MV-4-11 (cell line): ENCODE results near the gene TBC1D2B.

Experiments used
- DNase-seq: peaks from one replicate; lab custom pipeline; 2025; lab: John Stamatoyannopoulos, UW

The TBC1D2B gene

DNA sequence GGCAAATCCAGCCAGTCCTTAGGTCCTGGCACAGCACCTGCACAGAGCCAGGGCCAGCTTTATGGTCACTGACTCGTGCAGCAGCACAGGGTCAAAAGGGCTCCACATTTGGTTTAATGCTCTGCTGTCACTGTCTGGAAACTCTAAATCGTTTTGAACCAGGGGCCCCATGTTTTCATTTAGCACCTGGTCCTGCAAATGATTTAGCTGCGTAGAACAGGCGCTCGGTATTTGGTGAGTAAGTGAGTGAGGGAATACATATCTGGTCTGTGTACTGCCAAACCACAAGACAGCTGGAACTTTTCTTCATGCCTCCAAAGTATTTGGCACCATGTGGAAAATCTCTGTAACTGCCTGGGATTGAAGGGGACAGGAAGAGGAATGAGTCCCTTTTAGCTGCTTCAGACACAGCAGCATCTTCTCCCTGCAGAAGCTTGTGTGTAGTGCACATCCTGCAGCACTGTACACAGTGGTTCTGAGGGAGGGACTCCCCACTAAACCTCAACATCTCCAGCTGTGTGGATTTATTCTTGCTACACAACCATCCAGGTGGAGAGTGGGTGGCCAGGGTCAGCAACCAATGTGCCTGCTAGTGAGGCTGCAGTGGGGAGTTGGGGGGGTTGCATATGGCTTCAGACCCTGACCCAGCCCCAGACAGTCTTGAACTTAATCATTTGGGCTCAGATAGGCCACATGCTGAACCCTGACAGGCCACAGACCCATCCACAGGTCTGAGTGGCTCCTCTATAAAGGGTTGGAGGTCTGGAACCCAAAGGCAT, 15.9 kb upstream of the TBC1D2B start:
- DNase-seq = no peak

DNA sequence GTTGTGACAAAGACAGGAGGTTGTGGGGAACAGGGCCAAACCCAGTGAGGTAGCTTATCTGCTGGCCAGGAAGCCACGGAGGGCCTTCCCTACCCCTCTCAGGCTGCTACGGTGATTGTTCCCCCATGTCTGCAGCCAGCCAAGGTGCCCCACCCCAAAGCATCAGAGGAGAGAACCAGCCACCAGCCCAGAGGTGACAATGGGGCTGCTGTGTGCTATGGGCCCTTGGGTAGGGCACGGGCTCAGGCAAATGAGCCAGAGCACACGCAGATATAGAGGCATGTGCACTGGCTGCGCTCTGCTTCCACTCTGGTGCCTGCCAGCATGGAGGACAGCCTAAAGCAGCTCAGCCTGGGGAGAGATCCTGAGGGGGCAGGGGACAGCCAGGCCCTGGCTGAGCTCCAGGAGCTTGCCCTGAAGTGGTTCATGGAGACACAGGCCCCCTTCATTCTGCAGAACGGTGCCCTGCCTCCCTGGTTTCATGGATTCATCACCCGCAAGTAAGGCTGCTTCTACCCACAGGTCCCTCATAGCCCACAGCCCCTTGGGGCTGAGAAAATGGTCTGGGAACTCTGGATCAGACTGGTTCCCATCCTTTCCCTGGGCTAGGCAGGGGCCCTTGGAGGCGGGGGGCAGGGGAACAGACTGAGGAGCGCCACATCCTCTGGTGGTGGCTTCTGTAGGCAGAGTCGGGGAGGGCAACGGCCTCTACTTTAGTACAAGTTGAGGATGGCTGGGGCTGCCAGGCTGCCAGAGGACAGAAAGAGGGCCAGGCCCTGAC, 14.9 kb upstream of the TBC1D2B start, which contains the start of gene SH2D7:
Gene SH2D7 (plus strand): TSS at position 301 of the 781 bp plus-strand sequence. CDS start 24 bp downstream, at position 325.
- DNase-seq = no peak

DNA sequence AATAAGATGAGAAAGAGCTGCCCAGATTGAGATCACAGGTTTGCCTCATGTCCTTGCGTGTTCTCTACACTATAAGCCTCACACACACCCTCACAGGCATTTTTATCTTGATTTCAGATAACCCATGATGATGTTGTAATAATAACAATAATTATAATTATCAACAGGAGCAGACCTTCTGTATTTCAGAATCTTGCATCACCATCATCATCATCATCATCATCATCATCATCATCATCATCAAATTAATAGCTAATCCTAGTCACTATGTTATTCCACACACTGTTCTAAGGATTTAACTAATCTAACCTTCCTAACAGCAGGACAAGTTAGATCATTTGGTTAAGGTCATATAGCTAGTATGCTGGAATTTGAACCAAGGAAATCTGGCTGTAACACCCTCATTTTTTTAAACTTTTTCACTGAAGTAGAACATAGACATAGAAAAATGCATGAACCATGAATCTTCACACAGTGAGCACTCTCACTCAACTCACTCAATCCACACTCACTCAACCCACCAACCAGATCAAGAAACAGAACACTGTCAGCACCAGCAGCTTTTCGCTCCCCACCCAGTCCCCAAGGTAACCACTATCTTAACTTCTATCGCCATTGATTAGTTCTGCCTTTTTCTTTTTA, 13.0 kb upstream of the TBC1D2B start:
- DNase-seq = no peak

DNA sequence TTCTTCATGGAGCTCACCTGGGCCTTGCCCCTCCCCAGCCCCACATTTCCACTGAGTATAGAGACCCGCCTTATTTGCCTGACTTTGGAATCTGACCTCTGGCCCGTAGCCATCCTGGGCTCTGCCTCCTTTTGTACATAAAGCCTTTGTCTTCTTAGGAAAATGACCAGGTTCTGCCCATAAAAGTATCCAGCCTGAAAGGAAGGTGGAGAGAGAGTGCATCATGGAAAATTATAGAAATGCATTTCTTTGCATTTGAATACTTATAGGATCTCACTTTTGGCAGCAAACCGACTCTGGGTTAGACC, 11.2 kb upstream of the TBC1D2B start:
- no peak for DNase-seq

DNA sequence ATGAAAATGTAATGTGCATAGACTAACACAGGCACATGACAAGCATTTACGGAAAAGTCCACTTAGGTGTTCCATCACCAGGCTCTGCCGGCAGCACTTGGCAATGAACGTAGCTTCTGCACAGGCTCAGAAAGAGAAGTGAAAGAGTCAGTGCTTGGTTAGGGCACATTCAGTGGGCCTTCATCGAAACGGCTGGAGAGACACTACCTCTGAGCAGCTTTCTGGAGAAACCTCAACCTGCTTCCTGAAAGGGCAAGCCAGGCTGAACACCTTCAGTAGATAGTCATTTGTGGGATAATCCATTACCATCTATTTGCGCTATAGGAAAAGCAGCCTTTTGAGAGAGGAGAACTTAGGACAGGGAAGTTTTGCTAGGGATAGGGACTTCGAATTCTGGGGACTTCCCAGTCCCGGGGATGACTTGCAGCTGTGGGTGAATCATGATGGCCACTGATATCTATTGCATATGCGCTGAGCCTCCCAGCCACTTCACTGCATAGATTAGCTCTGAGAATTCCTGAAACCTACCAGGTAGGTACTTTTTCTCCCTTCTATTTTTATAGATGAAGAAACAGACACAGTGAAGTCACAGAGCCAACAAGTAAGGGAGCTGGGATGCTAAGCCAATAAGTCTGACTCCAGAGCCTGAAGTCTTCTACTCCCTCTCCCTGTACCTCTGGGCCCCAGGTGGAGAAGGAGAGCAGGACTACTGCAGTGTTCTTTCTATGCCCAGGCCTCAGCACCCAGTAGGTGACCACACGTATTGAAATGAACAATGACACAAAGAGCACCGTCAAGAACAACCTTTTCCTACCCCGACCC, 10.7 kb upstream of the TBC1D2B start:
- peak; percentile 76 for DNase-seq

DNA sequence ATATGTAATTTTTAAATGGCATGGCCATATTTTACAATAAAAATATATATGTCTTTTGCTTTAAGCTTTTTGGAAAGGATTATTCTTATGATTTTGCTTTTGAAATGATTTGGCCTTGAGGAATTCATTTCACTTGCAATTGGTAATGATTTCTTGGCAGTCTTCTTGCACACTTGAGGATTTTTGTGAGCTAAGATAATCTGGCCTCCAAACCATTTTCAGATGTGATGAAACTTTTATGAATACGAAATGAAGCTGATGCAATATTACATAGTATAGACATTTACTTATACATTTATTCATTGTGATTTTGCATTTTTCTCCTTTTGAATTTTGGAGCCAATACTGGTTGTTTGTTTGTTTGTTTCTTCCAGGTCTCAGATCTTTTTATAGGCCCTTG, 8.4 kb upstream of the TBC1D2B start:
- peak; percentile 13 for DNase-seq

DNA sequence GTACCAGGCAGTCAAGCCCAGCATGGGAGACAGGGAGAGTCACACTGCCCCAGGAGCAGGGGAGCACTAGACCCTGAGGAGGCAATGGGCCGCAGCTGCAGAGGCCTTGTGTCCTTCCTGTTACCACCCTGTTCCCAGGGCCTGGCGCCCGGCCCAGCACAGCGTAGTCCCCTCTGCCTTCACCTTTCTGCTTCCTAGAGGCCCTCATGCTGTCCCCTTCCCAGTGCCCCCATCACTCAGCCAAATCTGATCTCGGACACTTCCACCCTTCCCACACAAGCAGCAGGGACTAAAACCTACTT, 6.9 kb upstream of the TBC1D2B start:
- DNase-seq = no peak

DNA sequence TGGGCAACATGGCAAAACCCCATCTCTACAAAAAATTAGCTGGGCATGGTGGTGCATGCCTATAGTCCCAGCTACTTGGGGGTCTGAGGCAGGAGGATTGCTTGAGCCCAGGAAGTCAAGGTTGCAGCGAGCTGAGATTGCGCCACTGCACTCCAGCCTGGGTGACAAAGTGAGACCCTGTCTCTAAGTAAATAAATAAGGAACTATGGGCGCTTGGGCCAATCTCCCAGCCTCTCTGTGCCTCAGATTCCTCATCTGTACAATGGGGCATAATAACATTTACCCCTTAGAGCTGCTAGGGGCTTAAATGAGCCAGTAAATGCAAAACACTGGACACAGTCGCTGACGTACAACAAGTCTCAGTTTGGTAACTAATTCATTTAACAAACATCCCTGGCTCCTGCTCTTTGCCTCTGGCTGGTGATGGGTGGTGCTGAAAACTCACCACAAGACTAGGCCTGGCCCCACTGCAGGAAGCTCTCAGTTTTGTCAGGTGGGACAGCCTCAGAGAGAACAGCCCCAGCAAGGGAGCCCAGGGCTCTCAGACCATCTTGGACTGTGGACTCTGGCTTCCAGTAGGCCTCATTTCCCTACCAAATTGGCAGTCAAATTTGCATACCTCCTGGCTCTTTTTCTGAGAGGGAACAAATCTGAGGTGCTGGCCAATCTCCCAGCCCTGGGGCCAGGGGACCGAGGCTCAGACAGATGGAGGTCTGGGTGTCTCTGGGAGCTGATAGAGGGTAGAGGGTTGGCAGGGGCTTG, 6.4 kb upstream of the TBC1D2B start:
- no peak for DNase-seq

DNA sequence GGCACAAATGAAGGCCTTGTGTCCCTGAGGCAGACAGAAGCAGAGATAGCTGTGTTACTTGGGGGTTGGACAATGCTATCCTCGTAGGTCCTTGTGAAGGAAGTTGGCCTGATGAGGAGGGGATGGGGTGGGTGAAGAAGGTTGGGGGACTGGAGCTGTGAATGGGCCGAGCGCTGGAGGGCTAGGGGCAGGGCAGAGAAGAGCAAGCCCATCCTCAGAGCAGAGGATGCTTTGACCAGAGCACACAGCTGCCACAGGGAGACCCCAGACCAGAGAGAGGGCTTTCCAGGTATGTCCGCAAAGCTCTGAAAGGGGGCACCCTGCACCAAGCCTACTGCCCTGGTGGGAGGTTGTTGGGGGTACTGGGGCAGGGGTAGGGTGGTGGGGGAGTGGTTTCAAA, 5.7 kb upstream of the TBC1D2B start:
- DNase-seq = no peak

DNA sequence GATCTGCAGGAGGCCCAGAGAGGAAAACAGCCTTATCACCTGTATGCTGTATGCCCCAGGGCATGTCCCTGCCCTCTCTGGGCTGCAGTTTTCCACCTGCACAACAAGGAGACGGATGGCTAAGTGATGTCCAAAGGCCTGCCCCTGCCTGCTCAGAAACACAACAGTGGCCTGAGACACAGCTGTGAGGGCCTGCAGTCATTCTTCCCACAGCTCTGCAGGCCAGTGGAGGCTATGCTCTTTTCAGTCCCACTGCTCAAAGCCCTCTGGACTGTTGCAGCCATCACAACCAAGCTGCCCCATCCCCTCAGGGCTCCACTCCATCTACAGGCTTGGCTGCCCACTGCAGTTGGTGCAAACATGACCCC, 5.2 kb upstream of the TBC1D2B start:
- no peak for DNase-seq

DNA sequence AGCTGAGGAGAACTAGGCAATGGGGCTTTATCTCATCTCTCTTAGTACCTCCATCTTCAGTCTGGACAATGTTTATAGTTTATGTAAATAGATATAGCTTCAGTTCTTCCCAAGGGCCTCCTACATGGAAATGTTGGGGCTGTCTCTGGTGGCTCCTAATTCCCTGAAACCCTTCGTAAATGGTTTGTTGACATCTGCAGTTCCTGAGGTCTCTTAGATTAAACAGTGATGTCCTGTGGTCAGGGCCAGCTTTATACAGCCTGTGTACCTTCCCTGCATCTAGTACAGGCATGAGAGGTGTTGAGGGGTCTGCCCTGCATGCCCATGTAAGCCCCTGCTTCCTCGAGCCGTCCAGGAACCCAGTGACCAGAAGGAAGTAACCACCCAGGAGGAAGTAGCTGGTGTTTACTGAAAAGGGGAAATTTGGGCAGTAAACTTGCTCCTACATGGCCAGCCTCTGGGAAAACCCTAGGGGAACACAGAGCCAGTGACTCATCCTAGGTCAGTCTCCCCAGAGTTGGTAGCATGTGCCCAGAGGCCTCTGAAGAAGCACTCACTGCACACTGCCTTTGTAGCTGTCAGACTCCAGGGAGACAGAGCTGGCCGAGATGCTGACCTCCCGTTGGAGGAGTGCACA, 4.7 kb upstream of the TBC1D2B start:
- DNase-seq = peak; percentile 57

DNA sequence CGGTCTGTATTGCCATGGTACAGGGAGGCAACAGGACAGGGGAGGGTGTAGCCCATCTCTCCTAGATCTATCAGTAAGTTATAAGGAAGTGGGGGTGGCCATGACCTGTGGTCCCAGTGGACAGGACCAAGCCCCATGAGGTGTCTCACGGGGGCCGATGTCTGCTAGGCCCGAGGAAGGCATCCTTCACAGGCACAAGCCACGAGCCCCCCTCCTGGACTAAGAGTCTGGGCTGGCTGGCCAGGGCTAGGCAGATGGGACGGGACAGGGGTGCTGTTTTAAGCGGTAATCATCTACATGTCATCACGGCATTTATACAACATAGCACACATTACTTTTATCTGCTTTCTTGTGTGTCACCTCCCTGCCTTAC, 2.6 kb upstream of the TBC1D2B start:
- no peak for DNase-seq

DNA sequence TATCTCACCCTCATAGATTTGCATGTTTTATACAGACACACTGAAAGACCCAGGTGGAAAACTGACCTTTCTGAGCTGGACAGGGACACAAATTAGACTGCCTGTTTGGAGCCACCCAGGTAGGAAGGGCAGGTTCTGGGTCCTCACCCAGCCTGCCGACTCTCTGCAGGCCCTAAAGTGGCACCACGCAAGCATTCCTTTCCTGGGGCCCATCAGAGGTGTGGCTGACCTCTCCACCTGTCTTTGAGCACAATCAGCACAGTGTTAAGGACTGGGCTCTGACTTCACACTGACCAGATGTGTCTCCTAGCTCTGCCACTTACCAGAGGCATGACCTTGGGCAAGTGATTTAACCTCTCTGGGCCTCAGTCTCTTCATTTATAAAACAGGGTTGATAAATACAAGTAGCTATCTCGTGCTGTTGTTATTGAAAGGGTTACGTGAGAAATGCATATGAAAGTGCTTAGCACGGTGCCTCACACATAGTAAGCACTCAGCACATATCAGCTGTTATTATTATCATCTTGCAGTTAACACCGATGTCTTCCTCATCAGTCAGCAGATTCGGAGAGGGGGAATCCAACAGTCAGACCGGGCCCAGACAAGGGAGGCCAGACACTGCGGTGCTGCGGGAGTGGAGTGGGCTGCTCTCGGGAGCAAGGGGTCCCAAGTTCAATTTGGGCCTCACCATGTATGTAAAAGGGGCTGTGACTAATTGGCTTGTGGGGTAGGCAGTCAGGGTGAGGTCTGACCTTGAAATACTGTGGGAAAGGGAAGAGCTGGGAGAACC, 2.0 kb upstream of the TBC1D2B start:
- no peak for DNase-seq

DNA sequence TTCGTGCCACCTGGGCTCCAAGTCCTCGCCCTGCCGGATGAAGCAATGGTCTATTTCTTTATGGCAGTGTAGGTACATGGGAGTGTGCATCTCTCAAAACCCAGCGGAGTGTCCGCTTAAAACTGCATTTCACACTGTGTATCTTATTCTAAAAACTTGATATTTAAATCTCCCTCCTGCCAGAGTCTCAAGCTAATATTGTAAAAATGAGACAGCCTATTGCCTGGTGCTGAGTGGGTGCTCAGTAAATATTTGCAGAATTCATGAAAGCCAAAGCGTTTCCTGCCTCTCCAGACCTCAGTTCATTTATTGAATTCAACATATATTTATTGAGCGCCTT, 330 bp upstream of the TBC1D2B start:
- DNase-seq = no peak

DNA sequence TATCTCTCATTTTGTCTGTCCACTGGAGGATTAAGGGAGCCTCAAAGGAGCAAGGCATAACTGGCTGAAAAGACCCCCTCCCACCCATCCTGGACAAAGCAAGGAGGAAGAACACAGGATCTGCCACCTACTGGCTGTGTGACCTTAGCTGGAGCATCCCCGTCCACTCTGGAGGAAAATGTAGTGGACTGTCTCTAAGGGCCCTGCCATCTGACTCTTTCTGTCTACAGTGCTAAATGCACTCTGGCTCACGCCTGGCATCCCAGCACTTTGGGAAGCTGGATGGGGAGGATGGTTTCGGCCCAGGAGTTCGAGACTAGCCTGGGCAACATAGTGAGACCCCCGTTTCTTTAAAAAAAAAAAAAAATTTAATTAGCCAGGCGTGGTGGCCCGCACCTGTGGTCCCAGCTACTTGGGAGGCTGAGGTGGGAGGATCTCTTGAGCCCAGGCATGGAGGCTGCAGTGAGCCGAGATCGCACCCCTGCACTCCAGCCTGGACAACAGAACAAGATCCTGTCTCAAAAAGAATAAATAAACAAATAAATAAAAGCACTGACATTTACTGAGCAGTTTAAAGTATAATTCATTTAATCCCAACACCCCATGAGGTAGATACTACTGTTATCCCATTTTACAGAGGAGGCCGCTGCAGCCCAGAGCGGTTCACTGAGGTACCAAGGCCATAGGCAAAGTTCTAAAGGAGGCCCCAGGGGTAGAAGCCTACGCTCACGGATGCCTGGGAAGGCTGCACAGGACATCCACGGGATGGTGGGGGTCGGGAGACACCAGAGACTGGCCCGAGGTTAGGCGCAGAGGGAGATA, 1.1 kb downstream of the TBC1D2B start:
- DNase-seq = no peak

DNA sequence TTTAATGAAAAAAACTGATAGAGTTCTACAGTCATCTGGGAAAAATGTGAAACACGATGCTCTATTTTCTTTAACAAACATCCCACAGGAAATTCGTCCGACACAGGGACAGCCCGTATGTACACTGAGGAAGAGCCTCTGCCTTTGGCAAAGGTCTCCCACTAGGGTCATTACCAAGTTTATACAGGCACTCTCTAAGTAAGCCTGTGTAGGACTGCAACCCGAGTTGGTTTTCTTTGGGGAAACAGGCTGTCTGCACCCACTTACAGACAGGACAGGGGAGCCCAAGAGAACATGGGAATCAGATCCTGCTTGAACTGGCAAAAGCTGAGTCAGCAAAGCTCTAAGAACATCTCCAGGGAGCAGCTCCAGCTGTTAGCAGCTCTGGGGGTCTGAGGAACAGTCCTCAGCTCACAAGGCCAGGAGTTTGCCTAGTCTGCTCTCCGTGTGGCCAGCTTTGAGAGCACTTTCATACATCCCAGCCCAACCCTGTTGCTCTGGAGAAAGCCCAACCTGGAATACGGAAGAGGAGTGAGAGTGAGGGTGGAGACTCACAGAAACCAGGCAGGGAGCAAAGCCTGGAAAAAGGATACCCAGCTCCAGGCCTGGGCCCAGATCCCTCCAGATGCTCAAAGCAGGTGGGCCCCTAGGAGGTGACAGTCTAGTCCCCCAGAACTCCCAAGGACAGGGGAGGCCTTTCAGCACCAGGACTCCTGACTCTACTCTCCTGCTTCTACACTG, 1.9 kb downstream of the TBC1D2B start:
- DNase-seq = no peak

DNA sequence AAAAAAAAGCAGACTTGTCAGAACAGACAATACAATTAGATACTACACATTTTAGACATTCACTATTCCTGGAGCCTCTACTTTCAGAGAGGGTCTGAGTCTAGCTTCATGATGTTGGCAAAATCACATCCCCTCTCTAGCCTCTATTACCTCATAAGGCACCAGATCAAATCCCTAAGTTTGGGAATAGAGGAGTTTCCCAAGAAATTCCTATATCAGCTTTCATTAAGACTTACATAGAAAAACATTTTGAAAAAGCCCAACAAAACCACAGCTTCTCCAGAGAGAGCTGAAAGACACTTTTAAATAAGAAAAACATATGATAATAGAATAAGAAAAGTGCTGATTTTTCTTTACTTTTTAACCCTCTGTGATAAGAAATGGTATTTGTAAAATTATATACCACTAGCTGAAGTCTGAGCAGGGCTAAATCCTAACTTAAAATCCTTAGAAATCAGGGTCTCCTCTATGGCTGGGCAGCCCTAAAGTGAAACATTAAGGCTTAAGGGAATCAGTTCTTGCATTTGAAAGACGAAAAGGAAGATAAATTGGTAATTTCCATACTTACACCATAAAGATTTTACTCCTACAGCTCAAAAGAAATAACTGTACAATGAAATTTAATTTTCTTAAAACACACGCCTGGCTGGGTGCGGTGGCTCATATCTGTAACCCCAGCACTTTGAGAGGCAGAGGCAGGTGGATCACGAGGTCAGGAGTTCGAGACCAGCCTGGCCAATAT, 4.3 kb downstream of the TBC1D2B start:
- no peak for DNase-seq
